Measurements from ENCODE around the gene ARRDC3.

Gene ARRDC3

GRCh38 chr5:91318724-91319123, 64.4 kb downstream of the ARRDC3 start:
- DNase-seq (ENCODE audit: low read depth), result no peak
- no peak overlapping the region for H3K4me3 ChIP-seq (ENCODE audit: low read depth, low read length)
- TF ChIP-seq MYC (IDR thresholded peaks at IDR 0.05; ENCODE audit: low read depth, low read length), result no peak
- no peak for TF ChIP-seq MAX (IDR thresholded peaks at IDR 0.05; ENCODE audit: low read depth, low read length)
- no peak for TF ChIP-seq POLR2A (IDR thresholded peaks at IDR 0.05; ENCODE audit: extremely low read depth, insufficient read length)
- TF ChIP-seq, protein P1, sequence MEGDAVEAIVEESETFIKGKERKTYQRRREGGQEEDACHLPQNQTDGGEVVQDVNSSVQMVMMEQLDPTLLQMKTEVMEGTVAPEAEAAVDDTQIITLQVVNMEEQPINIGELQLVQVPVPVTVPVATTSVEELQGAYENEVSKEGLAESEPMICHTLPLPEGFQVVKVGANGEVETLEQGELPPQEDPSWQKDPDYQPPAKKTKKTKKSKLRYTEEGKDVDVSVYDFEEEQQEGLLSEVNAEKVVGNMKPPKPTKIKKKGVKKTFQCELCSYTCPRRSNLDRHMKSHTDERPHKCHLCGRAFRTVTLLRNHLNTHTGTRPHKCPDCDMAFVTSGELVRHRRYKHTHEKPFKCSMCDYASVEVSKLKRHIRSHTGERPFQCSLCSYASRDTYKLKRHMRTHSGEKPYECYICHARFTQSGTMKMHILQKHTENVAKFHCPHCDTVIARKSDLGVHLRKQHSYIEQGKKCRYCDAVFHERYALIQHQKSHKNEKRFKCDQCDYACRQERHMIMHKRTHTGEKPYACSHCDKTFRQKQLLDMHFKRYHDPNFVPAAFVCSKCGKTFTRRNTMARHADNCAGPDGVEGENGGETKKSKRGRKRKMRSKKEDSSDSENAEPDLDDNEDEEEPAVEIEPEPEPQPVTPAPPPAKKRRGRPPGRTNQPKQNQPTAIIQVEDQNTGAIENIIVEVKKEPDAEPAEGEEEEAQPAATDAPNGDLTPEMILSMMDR (IDR thresholded peaks at IDR 0.05; ENCODE audit: low read depth, low read length), result no peak
